ENCODE measurements around the gene SEMA7A. TPM values are rescaled to one million over a fixed set of nuclear protein-coding genes. Genes with fewer than 3 reads are reported as not detected.

The SEMA7A gene
- total and polyA plus RNA-seq, 9 of the 15 experiments (the other 6 are each of a cell fraction or from before 2014, with no cell fraction given), result 0.04 to 8.2 (median 5.4) TPM; not detected in 1

DNA sequence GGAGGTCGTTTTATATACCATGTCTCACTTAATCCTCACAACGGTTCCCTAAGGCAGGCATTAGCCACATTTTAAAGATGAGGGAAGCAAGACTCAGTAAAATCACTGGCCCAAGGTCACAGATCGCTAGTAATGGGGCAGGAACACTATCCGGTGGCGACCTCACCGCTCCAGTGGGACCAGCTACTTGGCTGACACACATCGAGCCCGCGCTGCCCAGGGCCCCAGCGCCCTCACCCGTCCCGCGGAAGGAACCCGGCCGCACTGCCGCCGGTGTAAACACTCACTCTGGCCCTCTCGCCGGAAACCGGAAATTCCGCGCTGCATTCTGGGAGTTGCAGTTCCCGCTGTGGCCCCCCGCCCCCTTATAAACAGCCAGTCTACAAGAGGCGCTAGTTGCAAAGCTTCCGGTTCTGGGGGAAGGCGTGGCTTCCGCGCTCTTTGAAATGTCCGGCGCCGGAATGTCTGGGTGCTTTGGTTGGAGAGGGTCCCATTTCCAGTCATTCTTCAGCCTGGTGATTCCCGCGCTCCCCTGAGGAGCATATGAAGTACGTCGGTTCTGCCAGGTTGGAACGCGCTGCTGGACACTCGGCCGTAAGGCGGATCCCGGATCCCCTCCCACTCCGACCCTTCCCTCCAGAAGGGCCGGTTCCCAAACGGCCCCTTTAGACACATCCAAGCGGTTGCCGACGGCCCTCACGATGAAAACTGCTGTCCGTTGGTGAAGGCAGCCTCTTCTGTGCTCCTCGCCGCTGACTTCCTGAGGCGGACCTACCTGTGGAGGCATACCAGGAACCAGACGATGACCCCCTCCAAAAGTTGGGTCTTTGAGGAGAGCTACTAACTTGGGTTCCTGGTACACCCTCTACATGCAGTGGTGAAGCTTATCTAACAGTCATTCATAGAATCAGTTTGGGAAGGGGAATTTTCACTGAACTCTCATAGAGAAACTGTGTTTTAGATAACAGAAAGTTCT is 27.4 kb upstream of the SEMA7A start, which contains the start of gene UBL7 (continued):
- no peak for TF ChIP-seq ZNF583 (CRISPR knock-in tag; IDR thresholded peaks at IDR 0.05)
- no peak for TF ChIP-seq POLR3A (IDR thresholded peaks at IDR 0.05; ENCODE audit: borderline replicate concordance, extremely low read depth, insufficient read depth, insufficient read length)
- TF ChIP-seq GATA2 (CRISPR knock-in tag; IDR thresholded peaks at IDR 0.05), result no peak; the same call in 1 of the 2 replicates
- TF ChIP-seq, protein P1, sequence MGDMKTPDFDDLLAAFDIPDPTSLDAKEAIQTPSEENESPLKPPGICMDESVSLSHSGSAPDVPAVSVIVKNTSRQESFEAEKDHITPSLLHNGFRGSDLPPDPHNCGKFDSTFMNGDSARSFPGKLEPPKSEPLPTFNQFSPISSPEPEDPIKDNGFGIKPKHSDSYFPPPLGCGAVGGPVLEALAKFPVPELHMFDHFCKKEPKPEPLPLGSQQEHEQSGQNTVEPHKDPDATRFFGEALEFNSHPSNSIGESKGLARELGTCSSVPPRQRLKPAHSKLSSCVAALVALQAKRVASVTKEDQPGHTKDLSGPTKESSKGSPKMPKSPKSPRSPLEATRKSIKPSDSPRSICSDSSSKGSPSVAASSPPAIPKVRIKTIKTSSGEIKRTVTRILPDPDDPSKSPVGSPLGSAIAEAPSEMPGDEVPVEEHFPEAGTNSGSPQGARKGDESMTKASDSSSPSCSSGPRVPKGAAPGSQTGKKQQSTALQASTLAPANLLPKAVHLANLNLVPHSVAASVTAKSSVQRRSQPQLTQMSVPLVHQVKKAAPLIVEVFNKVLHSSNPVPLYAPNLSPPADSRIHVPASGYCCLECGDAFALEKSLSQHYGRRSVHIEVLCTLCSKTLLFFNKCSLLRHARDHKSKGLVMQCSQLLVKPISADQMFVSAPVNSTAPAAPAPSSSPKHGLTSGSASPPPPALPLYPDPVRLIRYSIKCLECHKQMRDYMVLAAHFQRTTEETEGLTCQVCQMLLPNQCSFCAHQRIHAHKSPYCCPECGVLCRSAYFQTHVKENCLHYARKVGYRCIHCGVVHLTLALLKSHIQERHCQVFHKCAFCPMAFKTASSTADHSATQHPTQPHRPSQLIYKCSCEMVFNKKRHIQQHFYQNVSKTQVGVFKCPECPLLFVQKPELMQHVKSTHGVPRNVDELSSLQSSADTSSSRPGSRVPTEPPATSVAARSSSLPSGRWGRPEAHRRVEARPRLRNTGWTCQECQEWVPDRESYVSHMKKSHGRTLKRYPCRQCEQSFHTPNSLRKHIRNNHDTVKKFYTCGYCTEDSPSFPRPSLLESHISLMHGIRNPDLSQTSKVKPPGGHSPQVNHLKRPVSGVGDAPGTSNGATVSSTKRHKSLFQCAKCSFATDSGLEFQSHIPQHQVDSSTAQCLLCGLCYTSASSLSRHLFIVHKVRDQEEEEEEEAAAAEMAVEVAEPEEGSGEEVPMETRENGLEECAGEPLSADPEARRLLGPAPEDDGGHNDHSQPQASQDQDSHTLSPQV (IDR thresholded peaks at IDR 0.05), result no peak
- TF ChIP-seq, protein P2, sequence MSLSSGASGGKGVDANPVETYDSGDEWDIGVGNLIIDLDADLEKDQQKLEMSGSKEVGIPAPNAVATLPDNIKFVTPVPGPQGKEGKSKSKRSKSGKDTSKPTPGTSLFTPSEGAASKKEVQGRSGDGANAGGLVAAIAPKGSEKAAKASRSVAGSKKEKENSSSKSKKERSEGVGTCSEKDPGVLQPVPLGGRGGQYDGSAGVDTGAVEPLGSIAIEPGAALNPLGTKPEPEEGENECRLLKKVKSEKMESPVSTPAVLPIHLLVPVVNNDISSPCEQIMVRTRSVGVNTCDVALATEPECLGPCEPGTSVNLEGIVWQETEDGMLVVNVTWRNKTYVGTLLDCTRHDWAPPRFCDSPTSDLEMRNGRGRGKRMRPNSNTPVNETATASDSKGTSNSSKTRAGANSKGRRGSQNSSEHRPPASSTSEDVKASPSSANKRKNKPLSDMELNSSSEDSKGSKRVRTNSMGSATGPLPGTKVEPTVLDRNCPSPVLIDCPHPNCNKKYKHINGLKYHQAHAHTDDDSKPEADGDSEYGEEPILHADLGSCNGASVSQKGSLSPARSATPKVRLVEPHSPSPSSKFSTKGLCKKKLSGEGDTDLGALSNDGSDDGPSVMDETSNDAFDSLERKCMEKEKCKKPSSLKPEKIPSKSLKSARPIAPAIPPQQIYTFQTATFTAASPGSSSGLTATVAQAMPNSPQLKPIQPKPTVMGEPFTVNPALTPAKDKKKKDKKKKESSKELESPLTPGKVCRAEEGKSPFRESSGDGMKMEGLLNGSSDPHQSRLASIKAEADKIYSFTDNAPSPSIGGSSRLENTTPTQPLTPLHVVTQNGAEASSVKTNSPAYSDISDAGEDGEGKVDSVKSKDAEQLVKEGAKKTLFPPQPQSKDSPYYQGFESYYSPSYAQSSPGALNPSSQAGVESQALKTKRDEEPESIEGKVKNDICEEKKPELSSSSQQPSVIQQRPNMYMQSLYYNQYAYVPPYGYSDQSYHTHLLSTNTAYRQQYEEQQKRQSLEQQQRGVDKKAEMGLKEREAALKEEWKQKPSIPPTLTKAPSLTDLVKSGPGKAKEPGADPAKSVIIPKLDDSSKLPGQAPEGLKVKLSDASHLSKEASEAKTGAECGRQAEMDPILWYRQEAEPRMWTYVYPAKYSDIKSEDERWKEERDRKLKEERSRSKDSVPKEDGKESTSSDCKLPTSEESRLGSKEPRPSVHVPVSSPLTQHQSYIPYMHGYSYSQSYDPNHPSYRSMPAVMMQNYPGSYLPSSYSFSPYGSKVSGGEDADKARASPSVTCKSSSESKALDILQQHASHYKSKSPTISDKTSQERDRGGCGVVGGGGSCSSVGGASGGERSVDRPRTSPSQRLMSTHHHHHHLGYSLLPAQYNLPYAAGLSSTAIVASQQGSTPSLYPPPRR (CRISPR knock-in tag; IDR thresholded peaks at IDR 0.05; ENCODE audit: borderline replicate concordance), result no peak
- TF ChIP-seq, protein P3, sequence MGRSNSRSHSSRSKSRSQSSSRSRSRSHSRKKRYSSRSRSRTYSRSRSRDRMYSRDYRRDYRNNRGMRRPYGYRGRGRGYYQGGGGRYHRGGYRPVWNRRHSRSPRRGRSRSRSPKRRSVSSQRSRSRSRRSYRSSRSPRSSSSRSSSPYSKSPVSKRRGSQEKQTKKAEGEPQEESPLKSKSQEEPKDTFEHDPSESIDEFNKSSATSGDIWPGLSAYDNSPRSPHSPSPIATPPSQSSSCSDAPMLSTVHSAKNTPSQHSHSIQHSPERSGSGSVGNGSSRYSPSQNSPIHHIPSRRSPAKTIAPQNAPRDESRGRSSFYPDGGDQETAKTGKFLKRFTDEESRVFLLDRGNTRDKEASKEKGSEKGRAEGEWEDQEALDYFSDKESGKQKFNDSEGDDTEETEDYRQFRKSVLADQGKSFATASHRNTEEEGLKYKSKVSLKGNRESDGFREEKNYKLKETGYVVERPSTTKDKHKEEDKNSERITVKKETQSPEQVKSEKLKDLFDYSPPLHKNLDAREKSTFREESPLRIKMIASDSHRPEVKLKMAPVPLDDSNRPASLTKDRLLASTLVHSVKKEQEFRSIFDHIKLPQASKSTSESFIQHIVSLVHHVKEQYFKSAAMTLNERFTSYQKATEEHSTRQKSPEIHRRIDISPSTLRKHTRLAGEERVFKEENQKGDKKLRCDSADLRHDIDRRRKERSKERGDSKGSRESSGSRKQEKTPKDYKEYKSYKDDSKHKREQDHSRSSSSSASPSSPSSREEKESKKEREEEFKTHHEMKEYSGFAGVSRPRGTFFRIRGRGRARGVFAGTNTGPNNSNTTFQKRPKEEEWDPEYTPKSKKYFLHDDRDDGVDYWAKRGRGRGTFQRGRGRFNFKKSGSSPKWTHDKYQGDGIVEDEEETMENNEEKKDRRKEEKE (IDR thresholded peaks at IDR 0.05; ENCODE audit: borderline replicate concordance in 1 of 2, control insufficient read depth in 1 of 2, low read depth in 2 of 2, low read length in 1 of 2), result no peak
- no peak for TF ChIP-seq HOXB6 (CRISPR knock-in tag; IDR thresholded peaks at IDR 0.05; ENCODE audit: borderline replicate concordance)
- TF ChIP-seq RBM15 (IDR thresholded peaks at IDR 0.05; ENCODE audit: insufficient read depth, low read length), result no peak
- TF ChIP-seq, protein P4, sequence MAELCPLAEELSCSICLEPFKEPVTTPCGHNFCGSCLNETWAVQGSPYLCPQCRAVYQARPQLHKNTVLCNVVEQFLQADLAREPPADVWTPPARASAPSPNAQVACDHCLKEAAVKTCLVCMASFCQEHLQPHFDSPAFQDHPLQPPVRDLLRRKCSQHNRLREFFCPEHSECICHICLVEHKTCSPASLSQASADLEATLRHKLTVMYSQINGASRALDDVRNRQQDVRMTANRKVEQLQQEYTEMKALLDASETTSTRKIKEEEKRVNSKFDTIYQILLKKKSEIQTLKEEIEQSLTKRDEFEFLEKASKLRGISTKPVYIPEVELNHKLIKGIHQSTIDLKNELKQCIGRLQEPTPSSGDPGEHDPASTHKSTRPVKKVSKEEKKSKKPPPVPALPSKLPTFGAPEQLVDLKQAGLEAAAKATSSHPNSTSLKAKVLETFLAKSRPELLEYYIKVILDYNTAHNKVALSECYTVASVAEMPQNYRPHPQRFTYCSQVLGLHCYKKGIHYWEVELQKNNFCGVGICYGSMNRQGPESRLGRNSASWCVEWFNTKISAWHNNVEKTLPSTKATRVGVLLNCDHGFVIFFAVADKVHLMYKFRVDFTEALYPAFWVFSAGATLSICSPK (IDR thresholded peaks at IDR 0.05; ENCODE audit: borderline replicate concordance), result no peak
- no peak for TF ChIP-seq MCM2 (IDR thresholded peaks at IDR 0.05; ENCODE audit: low read depth)

Measured in K562 (cell line).